Dedifferentiated amniotic fluid mesenchymal stem cell (primary cell): ENCODE data around the gene PCA3.
A peak's percentile ranks its signal among the peaks of the same experiment; 100 is the strongest.
"Not testable (repeated sequence)": the region's sequence is repeated elsewhere in the genome, so short reads cannot be mapped to it uniquely, and the experiment has no call there.

Source experiments
- DNase-seq: peaks from one replicate; pipeline ENCODE4 v3.0.0-alpha.2; 2016; ENCODE audit errors: extremely low spot score

Gene PCA3

GRCh38 chr9:76764138-76764537 lies at the start of gene PCA3:
Gene PCA3 (plus strand): TSS chr9:76764438.
- DNase-seq, result no peak

- no peak for DNase-seq
These were observed 48.1 kb upstream of the PCA3 start for GRCh38 chr9:76716085-76716672.

- DNase-seq, result no peak
These were observed 47.1 kb upstream of the PCA3 start for GRCh38 chr9:76717176-76717575.

- no peak for DNase-seq
These were observed 46.6 kb upstream of the PCA3 start for GRCh38 chr9:76717613-76718012.

- no peak for DNase-seq
These were observed 46.1 kb upstream of the PCA3 start for GRCh38 chr9:76718166-76718565.

- DNase-seq, result no peak
These were observed 44.0 kb upstream of the PCA3 start for GRCh38 chr9:76720245-76720644.

- no peak for DNase-seq
These were observed 39.2 kb upstream of the PCA3 start for GRCh38 chr9:76725011-76725546.

GRCh38 chr9:76725885-76726284 lies 38.4 kb upstream of the PCA3 start:
- no peak for DNase-seq

- DNase-seq, result no peak
These were observed 35.1 kb upstream of the PCA3 start for GRCh38 chr9:76729116-76729515.

GRCh38 chr9:76729980-76730737 lies 34.1 kb upstream of the PCA3 start:
- DNase-seq, result no peak

- DNase-seq, result no peak
These were observed 33.4 kb upstream of the PCA3 start for GRCh38 chr9:76730801-76731200.

- DNase-seq, result peak; percentile 62
These were observed 31.8 kb upstream of the PCA3 start for GRCh38 chr9:76732341-76732958.

- DNase-seq, result no peak
These were observed 31.1 kb upstream of the PCA3 start for GRCh38 chr9:76733096-76733495.

GRCh38 chr9:76734716-76735115 lies 29.5 kb upstream of the PCA3 start:
- DNase-seq, result no peak

- DNase-seq, result no peak
These were observed 26.9 kb upstream of the PCA3 start for GRCh38 chr9:76737154-76737902.

- no peak for DNase-seq
These were observed 25.8 kb upstream of the PCA3 start for GRCh38 chr9:76738402-76738801.

GRCh38 chr9:76741524-76741923 lies 22.7 kb upstream of the PCA3 start:
- no peak for DNase-seq

GRCh38 chr9:76742890-76743289 lies 21.3 kb upstream of the PCA3 start:
- DNase-seq, result not testable (repeated sequence)

- DNase-seq, result no peak
These were observed 20.3 kb upstream of the PCA3 start for GRCh38 chr9:76743931-76744330.

- DNase-seq, result no peak
These were observed 19.9 kb upstream of the PCA3 start for GRCh38 chr9:76744336-76744735.

- no peak for DNase-seq
These were observed 13.2 kb upstream of the PCA3 start for GRCh38 chr9:76751001-76751400.

GRCh38 chr9:76756268-76756640 lies 8.0 kb upstream of the PCA3 start:
- no peak for DNase-seq
